SW480 (cell line): Measurements from ENCODE around the gene ATP6AP1.

Experiments used
- DNase-seq: peaks from one replicate; pipeline ENCODE4 v3.0.0-alpha.2; 2016; ENCODE audit warnings: low spot score

Gene ATP6AP1

GRCh38 chrX:154471839-154472684, 43.6 kb downstream of the ATP6AP1 start:
- DNase-seq = no peak

GRCh38 chrX:154472685-154473632, 44.5 kb downstream of the ATP6AP1 start:
- DNase-seq = no peak

GRCh38 chrX:154473683-154474082, 45.2 kb downstream of the ATP6AP1 start:
- DNase-seq = no peak

- DNase-seq = no peak
Observed at GRCh38 chrX:154476821-154477220, 48.3 kb downstream of the ATP6AP1 start.

- DNase-seq = no peak
Observed at GRCh38 chrX:154477891-154478477, 49.5 kb downstream of the ATP6AP1 start.

- DNase-seq = peak; percentile 82
Observed at GRCh38 chrX:154478728-154479622, 50.5 kb downstream of the ATP6AP1 start, which contains the start of gene LAGE3. Gene LAGE3 (minus strand): TSS chrX:154479281. CDS start chrX:154478915, 366 bp downstream.

- DNase-seq = no peak
Observed at GRCh38 chrX:154481195-154481594, 52.7 kb downstream of the ATP6AP1 start.

- DNase-seq = no peak
Observed at GRCh38 chrX:154481911-154482601, 53.6 kb downstream of the ATP6AP1 start.

- no peak for DNase-seq
Observed at GRCh38 chrX:154482786-154483185, 54.3 kb downstream of the ATP6AP1 start.

- DNase-seq = no peak
Observed at GRCh38 chrX:154483325-154483724, 54.8 kb downstream of the ATP6AP1 start.

- no peak for DNase-seq
Observed at GRCh38 chrX:154484255-154485149, 56.0 kb downstream of the ATP6AP1 start.

GRCh38 chrX:154485150-154486051, 56.9 kb downstream of the ATP6AP1 start:
- DNase-seq = no peak

- DNase-seq = no peak
Observed at GRCh38 chrX:154486052-154486395, 57.5 kb downstream of the ATP6AP1 start.
